HG03064 (cell line): ENCODE results near the gene UNKL.

Experiments
- ATAC-seq: cut with Tn5 transposase; IDR thresholded peaks from one replicate; pipeline ENCODE4 v1.9.1; 2021; ENCODE audit warnings: low read depth; ENCODE audit not compliant: unreplicated experiment

Gene UNKL

GRCh38 chr16:1342526-1343427, 71.7 kb downstream of the UNKL start:
- ATAC-seq, result peak; percentile 83

GRCh38 chr16:1341495-1342420, 72.7 kb downstream of the UNKL start:
- no peak for ATAC-seq

GRCh38 chr16:1340730-1341494, 73.6 kb downstream of the UNKL start:
- no peak for ATAC-seq

- no peak for ATAC-seq
Measured at GRCh38 chr16:1338855-1339675, 75.4 kb downstream of the UNKL start.

GRCh38 chr16:1338119-1338730, 76.3 kb downstream of the UNKL start:
- ATAC-seq, result no peak

- ATAC-seq, result no peak
Measured at GRCh38 chr16:1337486-1337885, 77.0 kb downstream of the UNKL start.

- ATAC-seq, result no peak
Measured at GRCh38 chr16:1336619-1337018, 77.9 kb downstream of the UNKL start.

GRCh38 chr16:1335996-1336395, 78.5 kb downstream of the UNKL start:
- ATAC-seq, result no peak

- no peak for ATAC-seq
Measured at GRCh38 chr16:1335211-1335971, 79.1 kb downstream of the UNKL start.

- ATAC-seq, result no peak
Measured at GRCh38 chr16:1334739-1335138, 79.8 kb downstream of the UNKL start.

- ATAC-seq, result no peak
Measured at GRCh38 chr16:1333854-1334700, 80.4 kb downstream of the UNKL start.

GRCh38 chr16:1333149-1333812, 81.2 kb downstream of the UNKL start, which contains the start of gene BAIAP3:
Gene BAIAP3, plus strand, starts transcription at chr16:1333645. Its CDS starts 4,905 bp downstream, at chr16:1338550.
- no peak for ATAC-seq

GRCh38 chr16:1332618-1333148, 81.8 kb downstream of the UNKL start:
- no peak for ATAC-seq

- no peak for ATAC-seq
Measured at GRCh38 chr16:1331712-1332617, 82.5 kb downstream of the UNKL start.

- ATAC-seq, result no peak
Measured at GRCh38 chr16:1330931-1331711, 83.4 kb downstream of the UNKL start.
